Cardiac fibroblast (primary cell): Measurements from ENCODE around the gene LTBP2.
A peak's percentile ranks its signal among the peaks of the same experiment; 100 is the strongest.

Source experiments
- DNase-seq, 2 donors: peaks; one replicate each; pipeline versions ENCODE4 v3.0.0 to v3.0.0-alpha.2; 2010; ENCODE audit warnings: low read depth in 2 of 2
- H3K4me3 ChIP-seq, 2 donors: replicated peaks in 1 of 2; 1 replicate in 1 of 2; 2 replicates in 1 of 2; pipeline ENCODE4 v1.5.1; 2011; ENCODE audit warnings: low read depth in 2 of 2, low read length in 2 of 2, mild to moderate bottlenecking in 2 of 2, moderate library complexity in 1 of 2
- TF ChIP-seq, protein P1 (sequence below): IDR thresholded peaks from one replicate; pipeline ENCODE4 v1.5.1; 2011; ENCODE audit warnings: low read depth, mild to moderate bottlenecking, low read length, inconsistent platforms

The LTBP2 gene

DNA sequence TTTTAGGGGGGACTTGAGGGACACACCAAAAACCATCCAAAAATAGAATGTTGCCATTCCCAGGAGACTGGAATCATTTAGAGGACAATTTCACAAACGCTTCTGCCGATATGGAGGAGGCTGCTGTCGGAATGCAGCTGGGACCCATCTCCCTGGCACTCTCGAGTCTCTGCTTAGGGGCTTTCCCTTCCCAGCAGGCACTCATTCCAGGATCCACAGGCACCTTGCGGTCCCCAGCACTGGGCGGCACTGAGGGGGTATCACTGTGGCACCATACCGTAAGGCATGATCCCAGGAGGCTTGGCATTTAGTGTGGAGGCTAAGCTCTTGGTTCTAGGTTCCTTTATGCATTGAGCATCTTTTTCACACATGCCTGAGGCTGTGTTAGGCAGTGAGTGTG lies 36.6 kb upstream of the LTBP2 start:
- TF ChIP-seq, protein P1, sequence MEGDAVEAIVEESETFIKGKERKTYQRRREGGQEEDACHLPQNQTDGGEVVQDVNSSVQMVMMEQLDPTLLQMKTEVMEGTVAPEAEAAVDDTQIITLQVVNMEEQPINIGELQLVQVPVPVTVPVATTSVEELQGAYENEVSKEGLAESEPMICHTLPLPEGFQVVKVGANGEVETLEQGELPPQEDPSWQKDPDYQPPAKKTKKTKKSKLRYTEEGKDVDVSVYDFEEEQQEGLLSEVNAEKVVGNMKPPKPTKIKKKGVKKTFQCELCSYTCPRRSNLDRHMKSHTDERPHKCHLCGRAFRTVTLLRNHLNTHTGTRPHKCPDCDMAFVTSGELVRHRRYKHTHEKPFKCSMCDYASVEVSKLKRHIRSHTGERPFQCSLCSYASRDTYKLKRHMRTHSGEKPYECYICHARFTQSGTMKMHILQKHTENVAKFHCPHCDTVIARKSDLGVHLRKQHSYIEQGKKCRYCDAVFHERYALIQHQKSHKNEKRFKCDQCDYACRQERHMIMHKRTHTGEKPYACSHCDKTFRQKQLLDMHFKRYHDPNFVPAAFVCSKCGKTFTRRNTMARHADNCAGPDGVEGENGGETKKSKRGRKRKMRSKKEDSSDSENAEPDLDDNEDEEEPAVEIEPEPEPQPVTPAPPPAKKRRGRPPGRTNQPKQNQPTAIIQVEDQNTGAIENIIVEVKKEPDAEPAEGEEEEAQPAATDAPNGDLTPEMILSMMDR = no peak
- no peak overlapping the region for H3K4me3 ChIP-seq
- no peak for DNase-seq

DNA sequence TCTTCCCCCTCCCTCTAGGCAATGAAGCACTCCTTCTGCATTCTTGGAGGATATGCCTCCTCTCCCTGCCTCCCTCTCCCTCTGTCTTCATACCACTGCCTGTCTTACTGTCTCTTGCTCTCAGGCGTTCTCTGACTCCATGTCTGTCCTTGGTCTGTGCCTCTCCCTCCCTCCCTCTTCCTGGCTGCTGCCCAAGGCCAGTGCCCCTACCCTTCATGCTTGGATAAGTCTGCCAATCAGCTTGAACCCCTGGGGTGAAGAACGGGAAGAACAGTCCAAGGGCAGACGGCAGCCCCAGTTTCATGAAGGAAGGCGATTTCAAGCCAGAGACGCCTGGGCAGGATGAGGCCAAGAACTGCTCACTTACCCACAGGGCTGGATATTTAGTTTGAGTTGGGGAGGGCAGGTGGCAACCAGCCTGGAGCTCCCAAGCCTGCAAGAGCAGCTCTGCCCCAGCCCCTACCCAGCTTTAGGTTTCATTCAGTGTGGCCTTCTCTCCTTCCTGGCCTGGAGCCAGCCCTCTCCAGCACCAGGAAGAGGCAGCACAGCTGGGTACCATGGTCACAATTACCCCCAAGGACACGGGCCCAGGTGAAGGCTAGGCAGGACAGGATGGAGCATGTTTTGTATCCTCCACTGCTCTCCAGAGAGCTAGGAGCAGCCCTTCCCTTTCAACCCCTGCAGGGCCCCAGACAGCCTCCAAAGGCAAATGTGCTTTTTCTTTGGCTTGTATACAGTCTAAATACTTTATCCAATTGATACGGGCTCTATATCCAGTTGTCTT lies 35.8 kb upstream of the LTBP2 start:
- H3K4me3 ChIP-seq = no peak overlapping the region
- DNase-seq = no peak
- TF ChIP-seq, protein P1 = no peak

DNA sequence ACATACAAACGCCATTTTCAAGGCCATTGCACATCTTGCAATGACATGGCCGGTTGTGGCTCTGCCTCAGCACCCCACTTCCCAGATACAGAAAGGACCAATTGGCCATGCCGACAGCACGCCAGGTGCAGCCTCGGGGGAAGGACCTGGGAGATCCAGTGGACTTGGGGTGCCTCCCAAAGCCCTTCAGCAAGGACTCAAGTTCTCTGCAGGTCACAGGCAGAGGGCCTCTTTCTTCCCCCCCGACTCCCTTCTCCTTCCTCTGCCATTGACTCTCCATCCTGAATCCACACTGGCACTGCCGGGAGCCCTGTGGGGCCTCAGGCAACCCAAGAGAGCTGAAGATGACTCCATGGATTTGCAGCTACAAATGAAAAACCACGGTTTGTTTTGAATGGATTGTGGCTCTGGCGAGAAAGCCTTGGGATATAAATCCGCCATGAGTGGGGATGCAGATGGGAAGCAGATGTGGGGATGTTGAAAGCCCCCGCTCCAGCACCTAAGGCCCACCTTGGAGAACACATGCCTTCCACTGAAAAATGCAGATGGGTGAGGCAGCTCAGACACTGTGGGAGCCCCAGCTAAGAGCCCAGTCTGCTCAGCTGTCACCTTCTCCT lies 35.1 kb upstream of the LTBP2 start:
- H3K4me3 ChIP-seq = no peak overlapping the region
- DNase-seq = no peak
- TF ChIP-seq, protein P1 = no peak

DNA sequence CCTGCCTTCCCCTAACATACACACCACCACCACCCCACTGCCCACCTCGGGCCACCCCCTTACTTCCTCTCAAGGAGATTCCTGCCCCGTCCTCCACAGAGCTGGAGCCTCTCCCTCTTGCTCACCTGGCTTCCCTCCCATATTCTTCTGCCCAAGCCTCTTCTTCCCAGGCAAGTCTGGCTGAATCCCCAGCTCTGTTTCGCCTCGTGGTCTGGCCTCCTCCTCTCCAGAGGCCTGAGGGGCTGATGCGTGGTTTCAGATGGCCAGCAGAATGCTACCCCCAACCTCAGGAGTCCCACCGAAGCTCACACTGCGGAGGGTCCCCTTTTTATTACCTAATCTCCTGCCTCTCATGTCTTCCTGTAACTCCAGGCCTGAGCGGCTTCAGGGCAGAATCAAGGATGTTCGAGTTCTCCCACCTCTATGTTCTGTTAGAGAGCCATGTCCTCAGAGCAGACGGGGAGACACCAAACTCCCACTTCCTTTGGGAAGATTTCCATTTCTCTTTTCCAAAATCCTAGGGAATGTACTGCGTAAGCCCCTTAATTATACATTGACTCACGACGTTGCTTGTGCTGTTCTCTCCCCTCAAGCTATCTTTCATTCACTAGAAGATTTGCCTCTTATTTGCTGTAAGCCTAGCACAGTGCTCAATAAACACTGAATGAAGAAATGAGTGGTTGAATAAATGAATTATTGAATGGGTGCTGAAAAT lies 33.9 kb upstream of the LTBP2 start:
- TF ChIP-seq, protein P1 = no peak
- H3K4me3 ChIP-seq = no peak overlapping the region
- no peak for DNase-seq

DNA sequence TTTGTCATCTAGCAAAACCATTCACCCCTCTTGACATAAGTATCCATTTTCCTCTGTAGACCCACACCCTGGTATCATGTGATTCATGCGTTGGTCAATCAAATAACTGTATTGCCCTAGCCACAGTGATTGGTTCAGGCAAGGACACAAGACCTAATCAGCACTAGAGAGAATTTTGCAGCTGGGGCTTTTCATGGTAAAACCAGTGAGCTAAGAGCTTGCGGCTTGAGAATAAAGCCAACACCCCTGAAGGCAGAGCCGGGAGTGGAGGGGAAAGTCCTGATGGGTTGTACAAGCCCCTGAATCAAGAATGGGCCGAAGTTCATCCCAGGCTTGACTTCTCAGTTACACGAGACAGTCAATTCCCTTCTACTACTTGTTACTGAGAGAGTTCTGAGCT lies 33.2 kb upstream of the LTBP2 start:
- DNase-seq = peak in 1 of 2 donors; percentile 51
- TF ChIP-seq, protein P1 = no peak
- no peak overlapping the region for H3K4me3 ChIP-seq

DNA sequence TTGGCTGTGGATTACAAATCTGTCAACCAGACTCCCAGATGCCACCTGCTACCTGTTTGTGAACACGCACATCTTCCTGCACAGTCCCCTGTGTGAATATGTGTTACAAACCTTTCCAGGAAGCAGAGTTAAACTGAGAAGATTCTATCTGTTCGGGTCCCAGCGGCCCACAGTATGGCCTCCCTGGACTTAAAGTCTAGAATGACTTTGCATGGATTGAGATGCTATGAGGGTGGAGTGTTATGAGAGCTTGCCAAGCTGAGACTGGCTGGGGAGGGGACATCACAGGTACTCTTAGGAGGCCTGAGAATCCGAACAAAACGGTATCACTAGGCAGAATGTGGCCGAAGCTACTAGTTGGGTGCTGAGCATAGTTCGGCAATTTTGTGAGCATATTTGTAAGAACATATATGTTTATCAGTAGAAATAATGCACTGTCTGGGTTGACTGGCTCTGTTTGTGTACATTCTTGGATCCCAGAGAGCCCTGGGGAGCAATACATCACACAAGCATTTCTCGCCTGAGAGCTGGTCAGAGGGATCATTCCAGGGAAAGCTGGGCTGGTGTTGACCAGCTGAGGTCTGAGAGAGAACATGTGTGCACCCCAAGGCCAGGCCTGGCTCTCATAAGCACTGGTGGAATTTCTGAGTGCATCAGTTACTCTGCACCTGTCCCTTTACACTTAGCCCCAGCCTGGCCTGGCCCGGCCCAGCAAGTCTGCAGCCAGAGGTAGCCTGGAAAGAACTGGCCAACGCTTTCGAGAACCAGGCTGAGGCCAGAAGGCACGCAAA lies 29.8 kb upstream of the LTBP2 start:
- peak in 1 of 2 donors; percentile 41 for DNase-seq
- TF ChIP-seq, protein P1 = no peak
- no peak overlapping the region for H3K4me3 ChIP-seq
